Cerebellar cortex (tissue), 1 donor: ENCODE data around the gene PACS1.

Experiments
- DNase-seq: peaks from one replicate; pipeline ENCODE4 v3.0.0-alpha.2; 2015; ENCODE audit warnings: low spot score

Gene PACS1

DNA sequence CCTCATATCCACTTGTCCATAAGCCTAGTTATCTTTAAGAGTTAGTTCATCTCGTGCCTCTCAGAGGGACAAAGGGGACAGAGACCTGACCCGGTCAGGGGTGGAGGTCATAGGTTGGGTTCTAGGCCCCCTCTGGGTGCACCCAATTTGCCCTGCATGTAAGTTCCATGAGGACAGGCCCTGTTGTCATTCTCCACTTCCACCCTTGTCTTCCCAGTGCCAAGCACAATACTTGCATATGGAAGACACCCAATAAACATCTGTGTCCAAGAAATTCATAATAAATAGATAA, 220.2 kb downstream of the PACS1 start:
- no peak for DNase-seq

DNA sequence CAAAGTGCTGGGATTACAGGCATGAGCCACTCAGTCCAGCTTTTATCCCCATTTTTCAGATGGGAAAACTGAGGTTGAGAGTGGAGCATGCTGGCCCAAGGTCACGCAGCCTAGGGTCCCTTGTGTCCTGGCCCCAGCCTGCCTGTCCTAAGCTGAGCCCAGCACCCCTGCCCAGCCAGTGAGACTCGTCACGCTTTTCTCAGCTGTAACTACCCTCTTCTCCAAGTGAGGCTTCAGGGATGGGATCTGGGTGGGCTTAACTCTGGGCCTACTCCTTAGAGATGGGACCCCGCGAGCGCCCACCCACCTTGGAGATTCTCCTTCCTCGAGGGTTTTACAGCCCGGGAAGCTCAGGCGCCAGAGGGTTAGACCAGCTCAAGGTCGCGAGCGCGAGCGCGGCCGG, 221.2 kb downstream of the PACS1 start:
- no peak for DNase-seq

DNA sequence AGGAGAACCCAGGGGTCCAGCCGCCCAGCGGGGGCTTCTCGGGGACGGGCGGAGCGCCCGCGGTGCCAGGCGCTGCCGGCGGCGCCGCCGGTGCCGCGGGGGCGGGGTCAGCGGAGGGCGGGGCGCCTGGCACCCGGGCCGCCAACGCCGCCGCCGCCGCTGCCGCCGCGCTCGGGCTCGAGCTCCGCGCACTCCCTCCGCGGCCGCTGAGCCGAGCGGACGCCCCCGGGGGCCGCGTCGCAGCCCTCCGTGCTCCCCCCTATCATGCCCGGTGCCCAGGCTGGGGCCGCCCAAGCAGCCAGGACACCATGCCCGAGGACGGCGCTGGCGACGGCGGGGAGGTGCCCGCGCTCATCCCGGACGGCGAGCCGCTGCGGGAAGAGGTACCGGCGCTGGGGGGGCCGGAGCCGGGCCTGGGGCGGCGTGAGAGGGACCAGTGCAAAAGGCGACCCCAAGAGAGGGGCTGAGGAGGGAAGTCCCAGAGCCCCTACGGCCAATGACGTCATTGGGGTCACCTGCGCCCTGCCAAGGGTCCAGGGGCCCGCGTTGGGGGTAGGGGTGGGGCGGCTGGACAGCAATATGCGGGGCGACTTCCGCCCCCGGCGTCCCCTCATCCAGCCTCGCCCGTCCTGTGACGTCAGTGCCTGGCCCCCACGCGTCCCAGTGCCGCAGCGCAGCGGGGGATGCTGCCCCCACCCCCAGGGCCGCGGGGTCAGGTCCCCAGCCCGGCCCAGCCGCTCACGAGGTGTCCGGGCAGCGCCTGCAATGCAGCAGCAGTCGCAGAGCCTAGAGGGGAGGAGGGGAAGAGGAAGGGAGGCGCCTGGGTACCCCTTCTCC, 221.9 kb downstream of the PACS1 start, which contains the start of gene TMEM151A:
Gene TMEM151A (plus strand): TSS at position 189 of the 837 bp plus-strand sequence. CDS start 120 bp downstream, at position 309.
- no peak for DNase-seq

DNA sequence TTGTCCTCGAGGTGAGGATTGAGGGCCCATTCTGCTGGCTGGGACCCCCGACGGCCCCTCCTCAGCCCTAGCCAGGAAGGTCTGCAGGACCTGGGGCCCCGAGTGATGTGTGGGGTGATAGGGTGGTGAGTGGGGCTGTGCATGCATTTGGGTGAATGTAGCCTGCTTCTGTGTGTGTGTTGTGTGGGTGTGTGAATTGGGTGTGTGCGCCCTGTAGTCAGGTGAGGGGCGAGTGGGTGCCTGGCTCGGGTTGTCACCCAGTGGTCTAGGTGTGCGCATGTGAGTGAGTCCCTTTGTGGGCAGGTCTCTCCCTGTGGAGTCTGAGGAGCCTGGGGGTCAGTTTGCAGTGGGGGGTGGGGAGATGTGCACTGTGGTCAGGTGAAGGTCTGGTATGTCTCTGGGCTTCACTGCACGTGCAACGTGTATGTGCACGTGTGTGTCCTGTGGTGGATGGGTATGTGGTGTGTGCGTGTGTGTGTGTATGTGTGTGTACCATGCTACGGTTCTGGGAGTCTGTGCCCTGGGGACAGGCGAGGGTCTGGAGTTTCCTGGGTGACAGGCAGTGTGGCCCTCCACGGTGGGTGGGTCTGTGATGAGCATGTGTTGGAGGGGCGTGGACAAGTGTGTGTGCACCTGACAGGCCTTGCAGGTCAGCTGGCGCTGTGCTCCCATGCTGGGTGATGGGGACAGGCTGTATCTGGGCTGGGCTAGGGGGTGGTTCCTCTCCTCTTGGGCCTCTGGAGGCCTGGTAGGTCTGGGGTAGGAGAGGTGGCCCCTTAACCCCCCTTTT, 222.7 kb downstream of the PACS1 start:
- DNase-seq = no peak

DNA sequence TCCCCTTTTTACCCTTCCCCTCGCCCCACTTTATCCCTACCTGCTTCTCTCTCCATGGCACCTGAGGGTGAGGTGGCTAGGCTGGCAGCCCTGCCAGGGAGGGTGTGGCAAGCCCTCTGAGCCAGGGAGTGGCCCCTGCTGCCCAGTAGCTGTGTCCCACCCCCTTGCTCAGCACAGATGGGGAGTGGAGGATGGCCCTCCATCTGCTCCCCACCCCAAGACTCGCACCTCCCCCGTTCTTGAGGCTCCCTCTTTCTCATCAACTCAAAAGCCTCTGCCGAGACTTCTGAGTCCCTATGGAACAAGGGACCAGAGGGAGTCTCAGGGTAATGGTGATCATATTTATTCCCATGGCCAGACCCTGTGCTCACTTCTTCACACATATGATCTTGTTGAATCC, 223.3 kb downstream of the PACS1 start:
- no peak for DNase-seq

DNA sequence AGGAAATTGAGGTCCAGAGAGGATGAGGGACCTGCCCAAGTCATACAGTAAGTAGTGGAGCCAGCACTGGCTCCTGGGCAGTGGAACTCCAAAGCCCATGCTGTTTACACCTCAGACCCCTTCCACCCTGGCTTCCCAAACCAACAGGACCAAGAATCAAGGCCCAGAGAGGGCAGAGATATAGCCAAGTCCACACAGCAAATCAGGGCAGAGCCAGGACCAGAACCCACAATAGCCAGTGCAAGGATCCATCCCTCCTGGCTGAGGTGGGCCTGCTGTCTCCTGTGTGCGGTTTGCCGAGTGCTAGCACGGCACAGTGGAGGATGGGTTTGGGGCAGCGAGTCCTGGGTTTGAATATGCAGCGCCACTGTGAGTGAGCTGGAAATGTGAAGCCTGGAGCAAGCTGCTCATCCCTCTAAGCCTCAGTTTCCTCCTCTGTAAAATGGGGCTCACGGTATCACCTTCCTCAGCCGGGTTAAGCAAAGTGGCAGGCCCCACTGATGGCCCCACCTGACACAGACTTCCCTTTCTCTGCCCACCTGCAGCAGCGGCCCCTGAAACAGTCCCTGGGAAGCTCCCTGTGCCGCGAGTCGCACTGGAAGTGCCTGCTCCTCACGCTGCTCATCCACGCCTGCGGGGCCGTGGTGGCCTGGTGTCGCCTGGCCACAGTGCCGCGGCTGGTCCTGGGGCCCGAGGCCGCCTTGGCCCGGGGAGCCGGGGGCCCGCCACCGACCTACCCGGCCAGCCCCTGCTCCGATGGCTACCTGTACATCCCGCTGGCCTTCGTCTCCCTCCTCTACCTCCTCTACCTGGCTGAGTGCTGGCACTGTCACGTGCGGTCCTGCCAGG, 223.9 kb downstream of the PACS1 start:
- no peak for DNase-seq
